Caki2 (cell line): ENCODE measurements around the gene PPP6R1. TPM values are rescaled to one million over a fixed set of nuclear protein-coding genes. Genes with fewer than 3 reads are reported as not detected.
A peak's percentile ranks its signal among the peaks of the same experiment; 100 is the strongest.

ENCODE experiments used
- DNase-seq: peaks from one replicate; pipeline ENCODE4 v3.0.0-alpha.2; 2015; ENCODE audit warnings: low read depth
- in situ Hi-C: cut with HindIII; loops from 2 replicates; pipeline ENCODE4 v1.10.0; 2016; ENCODE audit warnings: low sequenced_read_pairs, low pct_unique_long_range_greater_than_20kb, mixed read lengths
- total RNA-seq: library from RNA; depleted of rRNA; stranded (reverse); fragments of >200 nt; shearing (Covaris generic); gene quantifications from 2 replicates; pipeline ENCODE4 v1.2.3, GENCODE V29; 2014; ENCODE audit warnings: low replicate concordance

Gene PPP6R1
- total RNA-seq, 1 experiment from 2014 or later: 79.8 TPM

DNA sequence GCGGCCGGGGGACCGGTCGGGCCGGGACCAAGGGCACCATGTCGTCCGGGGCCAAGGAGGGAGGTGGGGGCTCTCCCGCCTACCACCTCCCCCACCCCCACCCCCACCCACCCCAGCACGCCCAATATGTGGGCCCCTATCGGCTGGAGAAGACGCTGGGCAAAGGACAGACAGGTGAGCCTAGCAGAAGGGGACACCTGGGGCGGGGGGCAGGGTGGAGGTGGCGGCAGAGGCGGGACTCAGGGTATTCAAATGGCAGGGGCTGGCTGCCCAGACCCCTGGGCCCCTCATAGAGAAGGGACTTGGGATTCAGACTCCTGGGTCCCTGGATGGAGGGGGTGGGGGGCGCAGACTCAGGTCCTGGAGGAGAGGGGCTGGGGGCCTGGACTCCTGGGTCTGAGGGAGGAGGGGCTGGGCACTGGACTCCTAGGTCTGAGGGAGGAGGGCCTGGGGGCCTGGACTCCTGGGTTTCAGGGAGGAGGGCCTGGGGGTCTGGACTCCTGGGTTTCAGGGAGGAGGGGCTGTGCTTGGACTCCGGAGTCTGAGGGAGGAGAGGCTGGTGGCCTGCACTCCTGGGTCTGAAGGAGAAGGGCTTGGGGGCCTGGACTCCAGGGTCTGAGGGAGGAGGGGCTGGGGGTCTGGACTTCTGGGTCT, 25.7 kb upstream of the PPP6R1 start:
- in situ Hi-C loops: no loop called here
- no peak for DNase-seq

DNA sequence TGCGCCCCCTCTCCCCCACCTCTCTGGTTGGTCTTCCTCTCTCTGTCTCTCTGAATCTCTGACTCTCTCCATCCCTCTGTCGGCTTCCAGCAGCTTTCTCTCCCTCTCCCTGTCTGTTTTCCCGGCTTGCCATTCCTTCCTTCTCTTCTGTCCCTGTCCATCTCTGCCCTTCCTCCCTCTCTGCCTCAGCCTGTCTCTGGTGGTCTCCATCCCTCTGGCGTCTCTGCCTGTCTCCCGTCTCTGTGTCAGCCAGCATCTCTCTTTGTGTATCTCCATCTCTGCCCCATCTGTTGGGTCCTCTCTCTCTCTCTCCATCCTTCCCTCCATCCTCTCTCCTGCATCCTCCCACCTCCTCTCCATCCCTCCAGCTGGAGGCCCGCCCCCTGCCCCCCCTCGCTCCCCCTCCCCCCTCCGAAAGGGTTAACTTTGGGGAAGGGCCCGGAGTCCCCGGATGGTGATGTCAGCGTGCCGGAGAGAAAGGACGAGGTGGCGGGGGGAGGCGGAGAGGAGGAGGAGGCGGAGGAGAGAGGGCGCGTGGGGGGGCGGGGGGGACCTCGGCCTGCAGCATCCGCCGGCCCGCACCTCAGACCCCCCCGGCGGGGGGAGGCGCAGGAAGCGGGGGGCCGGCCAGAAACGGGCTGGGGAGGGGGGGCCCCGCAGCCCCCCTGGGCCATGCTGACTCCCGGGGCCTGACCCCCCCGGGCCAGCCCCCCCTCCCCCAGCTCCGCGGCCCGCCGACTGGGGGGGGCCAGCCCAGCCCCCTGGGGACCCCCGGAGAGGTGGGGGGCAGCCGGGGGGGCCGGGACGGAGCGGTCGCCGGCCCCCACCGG, 24.9 kb upstream of the PPP6R1 start, which contains the start of gene BRSK1:
TSS of gene BRSK1 (plus strand) at position 450 of the 830 bp plus-strand sequence. CDS start 446 bp downstream, outside the sequence.
- no peak for DNase-seq
- in situ Hi-C loops: no loop called here

DNA sequence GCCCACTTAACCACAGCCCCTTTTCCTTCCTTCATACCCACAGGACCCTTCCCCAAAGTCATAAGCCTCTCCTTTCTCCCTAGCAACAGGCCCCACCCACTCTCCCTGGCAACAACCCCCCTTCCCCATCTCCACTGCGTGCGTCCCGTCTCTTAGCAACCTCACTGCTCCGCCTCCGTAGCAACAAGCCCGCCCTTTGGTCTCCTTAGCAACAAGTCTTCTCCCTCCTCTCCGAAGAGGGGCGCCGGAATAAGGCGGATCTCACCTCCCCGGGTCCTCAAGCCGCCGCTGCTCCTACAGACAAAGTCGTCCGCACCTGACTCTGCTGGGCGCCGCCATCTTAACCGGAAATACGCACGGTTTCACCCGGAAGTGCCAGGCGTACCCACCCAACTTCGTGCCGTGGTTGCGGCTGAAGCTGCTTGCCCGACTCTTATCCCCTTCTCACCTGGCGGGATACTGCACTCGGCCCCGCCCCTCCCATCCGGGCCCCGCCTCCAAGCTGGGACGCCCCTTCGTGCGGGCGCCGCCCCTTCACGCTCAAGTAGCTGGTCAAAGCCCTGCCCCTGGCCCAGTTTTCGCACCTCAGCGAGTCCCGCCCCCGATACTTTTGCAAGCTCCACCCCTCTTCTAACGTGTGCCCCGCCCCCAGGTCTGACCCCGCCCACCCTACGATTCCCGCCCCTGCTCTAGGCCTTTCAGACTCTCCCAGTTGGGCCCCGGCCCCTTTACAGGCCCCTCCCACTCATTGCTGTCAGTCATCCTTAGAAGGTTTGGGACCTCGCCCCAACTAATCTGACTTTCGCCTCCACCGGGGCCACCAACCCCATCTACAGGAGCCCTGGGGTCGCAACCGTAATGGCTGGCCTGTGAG, 21.2 kb upstream of the PPP6R1 start, which contains the start of gene HSPBP1:
TSS of gene HSPBP1 (minus strand) at position 341 of the 874 bp plus-strand sequence. CDS start 502 bp downstream, outside the sequence.
- peak; percentile 99 for DNase-seq
- in situ Hi-C loops: no loop called here

DNA sequence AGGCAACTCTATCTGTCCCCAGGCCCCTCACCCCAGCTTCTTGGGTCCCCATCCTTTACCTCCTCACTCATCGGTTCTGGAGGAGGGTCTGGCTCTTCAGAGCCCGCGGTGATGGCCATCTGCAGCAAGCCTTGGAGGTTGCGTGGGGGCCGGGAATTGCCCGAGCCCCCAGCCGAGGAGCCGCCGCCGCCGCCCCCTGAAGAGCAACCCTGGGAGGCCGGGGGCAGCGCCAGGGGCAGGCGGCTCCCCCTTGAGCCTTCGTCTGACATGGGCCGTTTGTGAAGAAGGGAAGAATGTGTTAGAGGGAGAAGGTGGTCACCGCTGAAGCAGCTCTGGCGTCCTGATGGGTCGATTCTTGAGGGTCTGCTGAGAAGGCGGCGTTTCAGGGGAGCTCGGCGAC, 20.5 kb upstream of the PPP6R1 start:
- in situ Hi-C loops: no loop called here
- DNase-seq: no peak

DNA sequence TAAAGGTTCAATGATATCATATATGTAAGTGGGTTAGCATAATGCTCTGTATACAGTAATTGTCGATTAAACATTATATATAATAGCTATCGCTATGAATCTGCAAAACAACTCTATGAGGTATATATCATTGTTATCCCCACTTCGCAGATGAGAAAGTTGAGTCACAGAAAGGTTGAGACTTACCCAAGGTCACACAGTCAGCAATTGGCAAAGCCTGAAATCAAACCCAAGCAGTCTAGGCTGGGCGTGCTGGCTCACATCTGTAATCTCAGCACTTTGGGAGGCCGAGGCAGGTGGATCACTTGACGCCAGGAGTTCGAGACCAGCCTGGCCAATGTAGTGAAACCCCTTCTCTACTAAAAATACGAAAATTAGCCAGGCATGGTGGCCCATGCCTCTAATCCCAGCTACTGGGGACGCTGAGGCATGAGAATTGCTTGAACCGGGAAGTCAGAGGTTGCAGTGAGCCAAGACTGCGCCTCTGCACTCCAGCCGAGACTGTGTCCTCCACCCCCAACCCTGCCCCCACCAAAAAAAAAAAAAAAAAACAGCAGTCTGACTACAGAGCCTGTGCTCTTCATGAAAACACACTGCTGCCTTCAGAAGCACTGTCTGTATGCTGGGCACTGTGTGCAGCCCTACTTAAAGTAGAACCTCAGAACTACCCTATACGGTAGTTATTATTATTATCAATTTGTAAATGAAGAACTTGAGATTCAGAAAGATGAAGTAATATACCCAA, 19.7 kb upstream of the PPP6R1 start:
- DNase-seq: no peak
- in situ Hi-C loops: no loop called here

DNA sequence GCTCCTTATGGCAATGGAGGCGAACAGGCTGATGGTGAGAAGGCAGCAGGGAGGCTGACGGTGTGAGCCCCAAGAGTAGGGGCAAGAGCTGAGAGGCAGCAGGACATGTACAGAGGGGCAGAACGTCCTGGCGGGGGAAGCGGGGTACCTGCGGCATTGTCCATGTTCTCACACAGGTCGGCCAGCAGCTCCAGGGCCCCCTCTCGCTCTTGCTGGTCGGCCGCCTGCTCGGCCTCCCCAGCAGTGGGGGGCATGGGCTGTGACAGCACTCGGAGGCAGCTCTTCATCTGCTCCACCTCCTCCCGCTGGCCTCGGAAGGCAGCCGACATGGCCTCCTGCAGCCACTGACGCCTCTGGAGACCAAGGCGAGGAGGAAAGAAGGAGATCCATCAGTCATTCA, 18.7 kb upstream of the PPP6R1 start:
- in situ Hi-C loops: no loop called here
- DNase-seq: no peak

DNA sequence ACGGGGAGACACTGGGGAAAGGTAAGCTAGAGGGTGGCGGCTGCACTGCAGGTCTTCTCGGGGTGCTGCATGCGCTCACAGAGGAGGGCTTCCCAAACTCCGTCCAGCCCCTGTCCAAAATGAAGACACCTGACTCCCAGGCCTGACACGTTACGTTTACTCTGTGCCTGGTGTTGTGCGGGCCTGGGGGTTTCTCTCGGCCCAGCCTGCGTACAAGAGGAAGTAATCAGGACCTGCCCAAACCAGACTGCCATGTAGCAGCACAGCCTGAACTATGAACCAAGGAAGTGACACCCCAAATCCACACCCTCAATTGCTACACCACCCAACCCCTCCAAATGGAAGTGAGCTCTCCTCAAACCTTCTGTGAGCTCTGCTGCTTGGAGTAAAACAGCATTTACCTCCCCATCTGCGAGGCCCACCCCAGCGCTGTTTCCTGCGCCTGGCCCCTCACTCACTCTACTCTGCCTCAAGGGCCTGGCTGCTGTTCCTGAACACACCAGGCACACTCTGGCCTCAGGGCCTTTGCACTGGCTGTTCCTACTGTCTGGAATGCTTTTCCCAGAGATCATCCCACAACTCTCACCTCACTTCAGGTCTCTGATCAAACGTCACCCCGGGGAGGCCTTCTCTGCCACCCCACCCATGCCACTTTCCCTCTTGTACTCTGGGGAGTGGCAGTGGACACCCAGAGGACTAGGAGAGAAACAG, 18.1 kb upstream of the PPP6R1 start:
- in situ Hi-C loops: no loop called here
- no peak for DNase-seq

DNA sequence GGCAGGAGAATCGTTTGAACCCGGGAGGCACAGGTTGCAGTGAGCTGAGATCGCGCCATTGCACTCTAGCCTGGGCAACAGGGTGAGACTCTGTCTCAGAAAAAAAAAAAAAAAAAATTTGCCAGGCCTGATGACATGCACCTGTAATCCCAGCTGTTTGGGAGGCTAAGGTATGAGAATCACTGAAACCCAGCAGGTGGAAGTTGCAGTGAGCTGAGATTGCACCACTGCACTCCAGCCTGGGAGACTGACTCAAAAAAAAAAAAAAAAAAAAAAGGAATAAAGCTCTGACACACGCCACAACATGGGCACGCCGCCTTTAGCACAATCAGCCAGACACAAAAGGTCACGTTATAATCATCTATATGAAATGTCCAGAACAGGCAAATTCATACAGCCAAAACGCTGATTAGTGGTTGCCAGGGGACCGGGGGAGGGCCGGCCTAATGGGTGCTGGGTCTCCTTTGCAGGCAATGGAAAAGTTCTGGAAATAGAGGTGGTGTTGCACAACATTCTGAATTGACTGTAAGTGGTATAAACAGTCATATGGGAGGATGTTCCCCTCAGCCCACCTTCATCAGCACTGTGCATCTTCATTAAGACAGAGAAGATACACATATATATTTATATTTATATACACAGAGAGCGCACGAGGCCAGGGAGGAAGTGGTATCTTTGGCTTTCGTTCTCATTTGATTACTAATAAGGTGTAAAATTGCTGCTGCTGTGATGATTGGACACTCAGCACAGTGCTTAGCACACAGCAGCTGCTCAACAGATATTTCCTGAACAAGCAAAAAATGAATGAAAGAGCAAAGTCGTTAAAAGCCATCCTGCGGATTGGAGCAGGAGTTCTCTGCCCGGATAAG, 17.3 kb upstream of the PPP6R1 start:
- no peak for DNase-seq
- in situ Hi-C loops: no loop called here

DNA sequence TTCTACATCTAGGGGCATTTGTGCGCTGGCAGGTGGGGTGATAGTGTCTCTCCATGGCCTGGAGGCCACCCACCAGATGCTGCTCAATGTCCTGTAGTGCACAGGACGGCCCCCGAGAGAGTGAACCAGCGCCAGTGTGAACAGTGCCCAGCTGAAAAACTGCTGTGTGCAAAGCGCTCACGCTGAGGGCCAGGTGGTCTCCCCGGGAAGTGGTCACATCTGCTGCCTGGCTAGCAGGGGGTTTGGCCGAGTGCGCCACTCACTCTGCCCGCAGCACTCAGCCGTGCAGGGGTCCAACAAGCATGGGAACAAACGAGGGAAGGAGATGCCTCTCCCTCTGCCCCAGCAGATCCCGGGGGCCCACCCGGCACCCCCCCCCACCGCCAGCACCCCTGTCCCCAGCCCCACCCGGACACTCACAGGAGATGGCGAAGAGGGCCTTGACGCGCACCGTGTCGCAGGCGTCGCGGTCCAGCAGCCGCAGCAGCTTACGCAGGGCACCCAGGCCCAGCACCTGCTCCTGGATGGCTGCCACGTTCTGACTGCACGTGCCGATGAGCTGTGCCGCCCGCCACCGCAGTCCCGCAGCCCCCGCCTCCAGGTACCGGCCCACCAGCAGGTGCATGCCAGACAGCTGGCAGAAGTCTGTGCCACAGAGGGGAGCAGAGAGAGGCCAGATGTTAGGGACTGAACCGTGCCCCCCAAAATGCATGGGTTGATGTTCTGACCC, 15.3 kb upstream of the PPP6R1 start:
- in situ Hi-C loops: no loop called here
- no peak for DNase-seq

DNA sequence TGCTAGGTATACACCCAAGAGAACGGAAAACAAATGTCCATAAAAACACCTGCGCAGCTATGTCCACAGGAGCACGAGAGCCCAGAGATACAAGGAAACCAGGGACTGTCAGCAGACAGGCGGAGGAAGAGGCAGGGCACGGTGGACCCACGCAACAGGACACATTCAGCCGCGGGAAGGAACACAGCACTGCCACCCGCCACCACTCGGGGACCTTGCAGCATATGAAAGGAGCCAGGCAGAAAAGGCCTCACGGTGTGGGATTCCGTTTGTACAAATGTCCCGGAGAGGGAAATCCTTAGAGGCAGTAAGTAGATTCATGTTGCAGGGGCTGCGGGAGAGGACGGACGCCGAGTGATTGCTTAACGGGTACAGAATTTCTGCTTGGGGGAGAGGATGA, 13.3 kb upstream of the PPP6R1 start:
- DNase-seq: no peak
- in situ Hi-C loops: no loop called here

DNA sequence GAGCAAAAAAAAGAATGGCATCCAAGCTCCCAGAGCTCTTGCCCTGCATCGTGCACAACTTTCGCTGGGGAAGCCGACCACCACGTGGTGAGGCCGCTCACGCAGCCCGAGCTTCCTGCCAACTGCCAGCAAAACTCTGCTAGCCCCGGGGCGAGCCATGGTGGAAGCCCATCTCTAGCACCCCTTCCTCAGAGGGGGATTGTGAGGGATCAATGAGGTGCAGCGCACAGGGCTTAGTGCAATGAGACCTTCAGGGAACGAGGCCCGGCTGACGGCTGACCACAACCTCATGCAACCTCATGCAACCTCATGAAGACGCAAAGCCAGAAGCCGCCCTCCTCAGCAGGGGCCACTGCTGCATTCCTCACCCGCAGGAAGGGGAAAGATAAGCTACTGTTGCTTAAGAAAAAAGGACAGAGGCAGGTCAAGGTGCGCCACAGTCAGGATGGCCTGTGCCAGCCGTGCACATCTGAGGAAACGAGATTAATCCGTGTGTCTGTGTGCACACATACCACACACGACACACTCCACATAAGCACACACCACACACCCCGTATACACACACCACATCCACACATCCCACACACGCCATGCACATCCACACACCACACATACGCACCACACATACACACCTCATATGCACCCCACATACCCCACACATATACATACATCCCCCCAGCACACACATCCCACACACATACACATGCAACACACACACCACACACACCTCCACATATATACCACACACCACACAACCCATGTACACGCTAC, 11.5 kb upstream of the PPP6R1 start:
- in situ Hi-C loops: no loop called here
- no peak for DNase-seq

DNA sequence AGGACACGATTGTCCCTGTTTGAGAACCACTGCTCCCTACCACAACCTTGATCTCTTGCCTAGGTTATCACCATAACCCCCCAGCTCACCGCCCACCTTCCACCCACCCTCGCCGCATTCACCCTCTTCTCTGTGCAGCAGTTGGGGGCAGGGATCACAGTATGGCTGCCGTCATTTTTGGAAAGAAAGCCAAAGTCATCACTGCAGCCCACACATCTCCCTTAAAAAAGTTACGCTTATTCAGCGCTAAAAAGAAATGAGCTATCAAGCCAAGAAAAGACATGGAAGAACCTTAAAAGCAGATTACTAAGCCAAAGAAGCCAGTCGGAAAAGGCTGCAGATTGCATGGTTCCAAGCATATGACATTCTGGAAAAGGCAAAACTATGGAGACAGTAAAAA, 10.5 kb upstream of the PPP6R1 start:
- in situ Hi-C loops: no loop called here
- DNase-seq: no peak

DNA sequence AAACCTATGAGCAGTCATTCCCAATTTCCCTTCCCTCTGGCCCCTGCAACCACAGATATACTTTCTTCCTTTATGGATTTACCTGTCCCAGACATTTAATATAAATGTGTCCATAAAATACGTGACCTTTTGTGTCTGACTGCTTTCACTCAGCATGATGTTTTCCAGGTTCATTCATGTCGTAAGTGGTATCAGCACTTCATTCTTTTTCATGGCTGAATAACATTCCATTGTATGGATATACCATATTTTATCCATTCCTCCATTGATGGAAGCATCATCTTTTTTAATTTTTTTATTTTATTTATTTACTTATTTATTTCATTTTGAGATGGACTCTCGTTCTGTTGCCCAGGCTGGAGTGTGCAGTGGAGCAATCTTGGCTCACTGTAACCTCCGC, 8.0 kb upstream of the PPP6R1 start:
- in situ Hi-C loops: no loop called here
- no peak for DNase-seq

DNA sequence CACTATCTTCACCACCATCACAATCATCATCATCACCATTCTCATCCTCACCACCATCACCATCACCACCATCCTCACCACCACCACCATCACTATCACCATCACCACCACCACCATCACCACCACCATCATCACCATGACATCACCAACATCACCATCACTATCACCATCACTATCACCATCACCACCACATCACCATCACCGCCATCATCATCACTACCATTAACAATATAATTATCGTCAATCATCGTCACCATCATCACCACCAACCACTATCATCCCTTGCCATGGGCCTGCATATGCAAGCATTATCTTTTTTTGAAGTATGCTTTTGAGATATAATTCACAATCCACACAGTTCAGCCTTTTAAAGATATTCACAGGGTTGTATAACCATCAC, 7.6 kb upstream of the PPP6R1 start:
- no peak for DNase-seq

DNA sequence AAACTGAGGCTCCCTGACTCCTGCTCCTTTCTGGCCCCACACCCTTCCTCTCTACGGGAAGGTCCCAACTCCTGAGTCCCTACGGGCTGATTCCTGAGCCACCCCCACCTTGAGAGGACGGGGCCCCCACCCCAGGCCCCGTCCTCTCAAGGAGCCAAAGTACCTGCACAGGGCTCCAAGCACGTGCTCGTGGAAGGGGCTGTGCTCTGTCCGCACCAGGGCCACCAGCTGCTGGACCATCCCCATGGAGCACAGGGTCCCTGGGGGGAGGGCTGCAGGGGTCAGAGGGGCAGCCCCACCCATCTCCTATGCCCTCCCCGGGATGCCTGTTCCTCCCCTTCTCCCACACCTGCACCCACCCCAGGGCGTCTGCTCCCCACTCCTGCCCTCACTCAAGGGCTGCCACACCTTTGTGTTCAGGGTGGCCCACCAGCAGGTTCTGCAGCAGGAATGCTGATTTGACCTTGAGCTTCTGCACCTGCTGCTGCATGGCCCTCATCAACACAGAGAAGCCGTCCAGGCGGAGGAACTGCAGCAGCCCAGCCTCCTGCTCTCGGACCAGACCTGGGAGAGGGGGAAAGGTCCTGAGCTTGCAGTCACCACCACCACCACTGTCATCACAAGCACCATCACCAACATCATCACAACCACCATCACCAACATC, 7.0 kb upstream of the PPP6R1 start:
- DNase-seq: no peak
- in situ Hi-C loops: no loop called here

More for the DNA sequence above, 7.6 kb upstream of the PPP6R1 start:
- in situ Hi-C loops: no loop called here
